Mucosa of gallbladder (tissue), 1 donor: ENCODE measurements around the gene TLNRD1. TPM values are rescaled to one million over a fixed set of nuclear protein-coding genes. Genes with fewer than 3 reads are reported as not detected.

Source experiments
- DNase-seq: peaks from one replicate; pipeline ENCODE4 v3.0.0-alpha.2; 2020; ENCODE audit warnings: low spot score
- total RNA-seq: library from RNA; stranded (reverse); gene quantifications from one replicate; pipeline ENCODE4 v1.2.1, GENCODE V29; 2021
- donor health status: DM: no; HTN: no; CAD: no.

TLNRD1 gene
- total RNA-seq, 1 donor from 2014 or later, result 26.0 TPM

DNA sequence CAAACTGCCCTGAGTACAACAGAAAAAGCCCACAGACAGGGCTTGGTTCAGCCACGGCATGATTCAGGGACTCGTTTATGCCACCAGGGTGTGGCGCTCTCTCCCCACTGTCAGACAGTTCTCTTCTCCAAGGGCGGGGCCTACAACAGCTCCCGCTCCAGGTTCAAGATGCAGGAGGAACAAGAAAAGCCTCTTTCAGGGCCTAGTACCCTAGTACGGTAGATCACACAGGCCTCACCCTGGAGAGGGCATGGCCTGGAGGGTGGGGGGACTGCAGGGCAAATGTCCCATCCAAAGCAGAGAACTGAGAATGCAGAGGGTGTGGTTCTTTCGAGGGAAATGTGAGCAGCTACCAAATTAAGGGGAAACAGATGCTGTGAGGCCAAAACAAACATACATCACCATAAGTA, 23.1 kb upstream of the TLNRD1 start:
- DNase-seq, result peak; percentile 44

DNA sequence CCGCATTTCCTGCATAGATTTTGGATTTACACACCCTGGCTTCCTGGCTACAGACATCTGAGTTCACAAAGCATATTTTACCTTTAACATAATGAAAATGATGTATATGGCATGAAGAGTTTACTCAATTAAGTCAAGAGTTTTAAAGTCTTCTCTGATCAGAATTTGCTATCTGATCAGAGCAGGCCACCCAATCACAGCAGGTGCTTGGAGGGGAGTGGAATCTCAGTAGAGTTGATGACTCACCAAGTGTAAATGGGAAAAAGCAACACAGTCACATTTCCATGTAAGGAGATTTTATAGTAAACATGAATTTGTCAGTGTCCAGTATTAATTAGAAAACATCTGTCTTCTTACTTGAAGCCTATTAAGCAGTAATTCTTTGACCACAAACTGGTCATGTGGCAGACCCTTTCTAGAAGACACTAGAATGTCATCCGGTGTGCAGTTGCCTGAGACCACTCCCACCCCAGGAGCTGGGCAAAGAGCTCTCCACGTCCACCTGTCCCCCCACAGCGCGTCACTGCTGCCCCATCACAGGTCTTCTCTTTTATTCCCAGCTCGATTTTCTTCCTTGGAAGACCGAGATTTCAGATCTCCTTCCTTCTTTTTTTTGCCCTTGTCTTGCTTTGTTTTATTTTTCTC, 21.9 kb upstream of the TLNRD1 start:
- no peak for DNase-seq

DNA sequence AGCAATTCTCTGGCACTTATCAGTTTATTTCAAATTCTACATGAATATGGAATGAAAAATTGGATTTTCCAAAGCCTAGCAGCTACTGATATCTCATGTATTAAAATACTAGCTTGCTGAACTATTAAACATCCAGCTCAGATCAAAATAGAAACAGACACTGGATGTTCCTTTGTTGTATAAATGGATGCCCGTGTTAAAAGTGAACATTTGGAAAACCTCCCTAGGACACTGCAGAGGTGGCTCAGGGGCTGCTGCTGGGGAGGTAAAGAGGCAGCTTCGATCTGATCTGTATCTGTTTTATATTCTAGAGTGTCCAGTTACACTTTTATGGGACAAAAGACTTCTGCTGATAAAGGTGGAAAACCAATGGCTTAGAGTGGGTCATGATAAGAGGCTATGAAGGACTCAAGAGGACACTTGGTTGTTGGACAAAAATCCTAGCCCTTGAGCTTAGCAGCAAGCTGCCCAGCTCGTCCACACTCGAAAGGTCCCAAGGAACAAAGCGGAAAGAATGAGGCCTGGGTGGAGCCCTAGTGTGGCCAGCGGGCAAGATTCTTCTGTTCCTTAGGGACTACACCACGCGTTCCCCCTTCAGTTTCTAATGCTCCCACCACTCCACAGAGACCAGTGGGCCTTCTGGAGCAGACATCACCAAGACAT, 21.1 kb upstream of the TLNRD1 start:
- DNase-seq, result no peak

DNA sequence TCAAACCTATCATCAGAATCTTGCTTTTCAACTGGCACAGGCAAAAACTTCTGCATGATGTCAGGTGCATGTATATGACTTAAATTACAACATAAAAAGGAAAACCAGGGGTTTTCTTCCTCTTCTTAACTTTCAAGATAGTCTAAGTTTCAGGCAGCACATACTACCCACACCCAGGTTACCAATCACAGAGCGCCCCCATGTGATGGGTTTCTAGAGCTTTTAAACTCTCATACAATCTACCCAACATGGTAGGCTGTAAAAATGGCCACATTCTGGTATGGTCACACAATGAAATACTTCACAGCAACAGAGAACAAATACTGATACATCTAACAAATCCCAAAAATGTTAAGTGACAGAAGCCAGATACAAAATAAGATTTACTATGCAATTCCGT, 18.5 kb upstream of the TLNRD1 start:
- DNase-seq, result no peak

DNA sequence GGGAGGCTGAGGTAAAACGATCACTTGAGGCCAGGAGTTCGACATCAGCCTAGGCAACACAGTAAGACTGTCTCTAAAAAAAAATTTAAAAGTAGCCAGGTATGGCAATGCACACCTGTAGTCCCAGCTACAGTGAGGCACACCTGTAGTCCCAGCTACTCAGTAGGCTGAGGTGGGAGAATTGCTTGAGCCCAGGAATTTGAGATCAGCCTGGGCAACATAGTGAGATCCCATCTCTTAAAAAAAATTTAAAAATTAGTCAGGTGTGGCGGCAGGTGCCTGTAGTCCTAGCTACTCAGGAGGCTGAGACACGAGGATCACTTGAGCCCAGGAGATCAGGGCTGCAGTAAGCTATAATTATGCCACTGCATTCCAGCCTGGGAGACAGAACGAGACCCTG, 17.9 kb upstream of the TLNRD1 start:
- DNase-seq, result no peak

DNA sequence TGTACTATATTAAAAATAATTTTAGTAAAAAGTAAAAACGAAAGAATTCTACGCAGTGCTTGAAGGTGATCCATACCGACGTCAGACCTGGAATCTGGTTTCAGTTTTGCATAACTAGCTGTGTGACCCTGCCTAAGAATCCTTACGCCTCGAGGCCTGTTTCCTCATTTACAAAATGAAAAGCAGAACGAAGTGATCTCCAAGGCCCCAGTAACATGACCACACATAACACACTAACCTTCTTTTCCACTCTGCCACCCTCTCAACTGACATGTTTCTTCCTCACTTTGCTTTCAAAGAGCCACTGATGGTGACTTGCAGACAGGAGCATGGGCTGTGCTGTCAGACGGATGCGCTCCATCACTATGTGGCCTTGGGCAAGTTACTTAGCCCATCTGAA, 15.9 kb upstream of the TLNRD1 start:
- DNase-seq, result no peak

DNA sequence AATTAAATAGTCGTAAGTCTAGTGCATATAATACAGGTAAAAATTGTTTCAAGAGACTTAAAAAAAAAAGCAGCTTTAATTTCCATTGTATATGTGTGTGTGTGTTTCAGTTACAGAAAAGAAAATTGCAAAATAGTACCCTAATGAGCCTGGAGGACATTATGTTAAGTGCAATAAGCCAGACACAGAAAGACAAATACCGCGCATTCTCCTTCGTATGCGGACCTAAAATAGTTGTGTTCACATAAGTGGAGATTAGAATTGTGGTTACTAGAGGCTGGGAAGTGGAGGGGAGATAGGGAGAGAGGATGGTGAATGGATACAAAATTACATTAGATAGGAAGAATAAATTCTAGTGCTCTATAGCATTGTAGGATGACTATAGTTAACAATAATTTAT, 14.7 kb upstream of the TLNRD1 start:
- no peak for DNase-seq

DNA sequence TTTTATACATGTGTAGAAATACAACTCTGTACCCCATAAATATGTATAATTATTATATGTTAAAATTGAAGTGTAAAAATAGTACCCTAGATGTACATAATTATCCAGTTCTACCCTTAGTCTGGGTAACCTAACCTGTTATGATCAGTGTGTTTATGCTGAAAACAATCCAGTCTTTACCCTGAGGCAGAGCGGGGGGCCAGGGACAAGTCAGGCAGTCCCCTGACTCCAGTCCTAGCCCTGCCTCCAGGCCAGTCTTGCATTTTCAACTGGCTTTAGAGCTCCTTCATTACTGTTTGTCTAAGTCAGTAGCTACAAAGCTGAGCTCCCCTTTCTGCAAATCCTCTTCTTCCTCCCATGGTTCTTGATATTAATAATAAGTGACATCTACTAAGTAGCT, 14.2 kb upstream of the TLNRD1 start:
- no peak for DNase-seq

DNA sequence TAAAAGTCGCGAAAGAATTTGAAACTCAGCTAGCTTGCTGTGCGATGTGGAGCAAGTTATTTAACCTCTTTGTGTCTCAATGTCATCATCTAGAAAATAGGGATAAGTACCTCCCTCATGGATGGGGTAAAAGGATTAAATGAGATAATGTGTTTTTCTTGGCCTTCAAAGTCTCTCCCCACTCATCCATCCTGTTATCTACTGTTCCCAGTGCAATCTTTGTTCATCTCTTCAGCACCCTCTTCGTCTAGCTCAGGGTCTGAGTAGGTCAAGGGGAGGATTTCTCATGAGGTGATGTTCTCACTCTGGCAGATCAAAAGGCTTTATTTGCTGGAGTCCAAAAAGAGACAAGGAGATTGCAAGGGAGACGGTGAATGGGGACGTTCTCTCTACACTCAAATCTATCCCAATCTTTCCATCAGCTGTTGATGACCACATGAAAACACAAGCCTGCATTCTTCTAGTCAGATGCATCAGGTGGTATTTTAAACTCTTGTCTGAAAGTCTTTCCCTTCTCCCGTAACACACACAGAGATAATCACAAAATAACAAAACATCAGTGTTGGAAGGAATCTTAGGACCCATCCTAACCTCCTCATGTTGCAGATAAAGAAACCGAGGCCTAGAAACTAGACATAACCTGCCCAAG, 12.5 kb upstream of the TLNRD1 start:
- DNase-seq, result no peak

DNA sequence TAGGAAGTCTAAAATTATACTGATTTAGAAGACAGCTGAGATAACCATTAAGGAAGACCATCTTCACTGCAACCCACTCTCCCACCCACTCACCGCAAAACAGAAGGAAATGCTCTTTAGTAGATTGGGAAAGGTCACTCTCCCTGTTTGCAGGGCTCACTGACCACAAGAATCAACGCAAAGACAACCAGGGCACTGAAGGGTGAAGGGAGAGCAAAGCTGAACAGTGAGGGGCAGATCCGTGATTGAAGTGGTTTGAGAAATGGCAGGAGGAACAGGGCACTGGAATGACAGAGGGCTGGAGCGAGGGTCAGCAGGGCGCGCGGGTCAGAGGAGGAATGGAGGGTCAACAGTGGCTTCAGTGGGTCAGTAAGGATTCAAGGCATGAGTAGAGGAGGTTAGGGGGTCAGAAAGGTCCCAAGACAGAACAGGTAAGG, 11.6 kb upstream of the TLNRD1 start:
- DNase-seq, result no peak

DNA sequence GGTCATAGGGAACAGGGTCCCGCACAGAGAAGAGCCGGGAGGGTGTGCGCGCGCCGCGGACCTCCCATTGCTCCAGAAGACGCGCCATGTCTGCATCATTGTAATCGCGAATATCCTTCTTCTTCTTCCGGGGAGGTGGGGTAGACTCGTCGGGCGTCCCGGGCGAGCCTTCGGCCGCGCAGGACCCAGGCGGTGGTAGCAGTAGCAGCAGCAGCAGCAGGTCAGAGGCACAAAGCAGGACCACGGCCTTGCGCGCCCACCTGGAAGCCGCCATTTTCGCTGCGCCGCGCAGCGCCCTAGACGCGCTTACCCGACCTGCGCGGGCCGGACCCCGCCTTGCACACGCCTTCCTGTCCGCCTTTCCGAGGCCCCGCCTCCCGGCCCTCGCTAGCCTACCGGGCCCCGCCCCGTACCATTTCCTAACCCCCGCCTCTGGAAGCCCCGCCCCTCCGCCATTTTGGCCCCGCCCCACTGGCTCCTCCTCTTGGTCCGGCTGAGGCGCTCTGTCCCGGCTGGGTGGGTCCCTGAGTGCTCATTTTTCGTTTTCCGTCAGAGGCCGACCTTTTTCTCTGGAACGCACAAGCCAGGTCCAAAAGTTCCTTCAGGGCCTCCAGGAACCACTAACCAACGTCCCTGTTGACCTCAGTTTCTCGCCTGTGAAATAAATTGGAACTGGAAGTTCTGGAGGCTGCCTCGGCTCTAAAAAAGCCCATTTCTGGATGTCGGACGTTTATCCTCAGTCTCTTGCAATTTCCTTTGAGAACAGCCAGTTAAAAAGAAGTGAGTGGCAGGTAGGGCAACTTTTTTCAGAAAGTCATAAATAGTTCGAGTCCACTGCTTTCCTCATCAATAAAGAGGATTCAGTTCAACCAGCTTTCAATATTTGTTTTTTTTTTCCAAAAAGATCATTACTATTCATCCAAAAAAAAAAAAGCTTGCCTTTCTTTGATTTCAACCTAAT, 10.9 kb upstream of the TLNRD1 start, which contains the start of gene MESD:
MESD (minus strand) TSS at position 302 of the 961 bp plus-strand sequence; CDS start at position 274, 28 bp downstream.
- DNase-seq, result peak; percentile 98

DNA sequence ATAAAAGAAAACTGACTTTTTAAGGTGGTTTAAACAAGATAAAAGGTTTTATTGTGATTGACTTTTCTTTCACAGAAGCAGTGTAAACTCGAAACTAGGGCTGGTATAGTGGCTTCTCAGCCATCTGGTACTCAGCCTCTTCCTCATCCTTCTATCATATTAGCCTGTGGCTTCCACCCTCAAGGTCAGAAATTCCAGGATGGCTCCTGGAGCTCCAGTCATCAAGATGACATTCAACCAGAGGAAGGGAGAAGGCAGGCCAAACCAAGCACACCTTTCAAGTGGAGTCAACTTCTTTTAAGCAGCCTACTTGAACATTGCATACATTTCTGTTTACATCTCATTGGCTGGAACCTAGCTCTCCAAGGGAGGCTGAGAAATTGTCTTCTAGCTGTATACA, 9.8 kb upstream of the TLNRD1 start:
- DNase-seq, result no peak

DNA sequence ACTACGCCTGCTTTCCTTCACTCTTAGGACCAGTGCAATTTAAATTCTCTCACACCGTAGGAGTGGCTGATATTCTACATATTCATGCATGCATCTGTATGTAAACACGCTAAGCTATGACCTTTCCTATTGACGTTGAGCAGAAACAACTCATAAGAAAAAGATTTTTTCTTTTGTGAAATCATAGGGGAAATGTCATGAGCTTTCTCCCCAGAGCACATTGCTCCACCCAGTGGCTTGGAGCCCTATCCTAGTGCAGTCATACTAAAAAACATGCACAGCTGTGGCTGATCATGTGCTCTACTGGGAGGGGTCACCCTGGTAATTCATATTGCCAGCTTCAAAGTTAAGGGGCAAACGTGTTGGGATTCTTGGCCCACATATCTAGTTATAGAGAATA, 9.3 kb upstream of the TLNRD1 start:
- no peak for DNase-seq

DNA sequence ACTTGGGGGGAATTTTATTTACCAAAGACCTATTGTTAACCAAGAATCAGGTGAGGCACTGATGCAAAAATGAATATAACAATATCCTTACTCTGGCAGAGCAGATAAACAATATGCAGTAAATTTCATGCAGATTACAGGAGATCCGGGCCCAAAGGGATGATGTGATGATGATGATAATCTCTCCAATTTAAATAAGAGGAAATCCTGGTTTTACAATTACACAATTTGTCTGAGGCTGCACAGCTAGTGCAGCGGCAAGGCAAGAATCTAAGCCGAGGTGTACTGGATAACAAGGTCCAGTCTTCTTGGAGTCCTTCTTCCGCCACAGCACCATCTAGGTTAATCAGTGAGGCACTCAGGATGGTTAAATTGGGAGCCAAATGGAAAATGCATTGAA, 8.7 kb upstream of the TLNRD1 start:
- DNase-seq, result no peak

DNA sequence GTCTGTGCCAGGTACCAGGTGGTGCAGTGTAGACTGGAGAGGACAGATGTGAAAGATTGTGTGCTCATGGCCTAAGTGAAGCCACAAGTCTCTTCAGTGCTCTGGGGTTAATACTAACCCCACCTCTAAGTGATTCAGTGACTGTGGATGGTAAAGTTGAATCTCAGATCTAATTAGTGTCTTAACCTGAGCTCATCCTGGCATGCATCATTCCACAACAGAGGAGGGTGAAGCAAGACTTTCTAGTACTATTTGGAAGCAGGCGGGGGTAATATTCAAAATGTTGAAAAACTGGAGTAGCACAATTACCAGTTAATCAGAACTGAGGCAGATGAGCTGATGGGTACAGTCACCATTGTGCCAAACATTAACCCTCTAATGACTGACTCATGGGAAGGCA, 8.3 kb upstream of the TLNRD1 start:
- DNase-seq, result no peak

DNA sequence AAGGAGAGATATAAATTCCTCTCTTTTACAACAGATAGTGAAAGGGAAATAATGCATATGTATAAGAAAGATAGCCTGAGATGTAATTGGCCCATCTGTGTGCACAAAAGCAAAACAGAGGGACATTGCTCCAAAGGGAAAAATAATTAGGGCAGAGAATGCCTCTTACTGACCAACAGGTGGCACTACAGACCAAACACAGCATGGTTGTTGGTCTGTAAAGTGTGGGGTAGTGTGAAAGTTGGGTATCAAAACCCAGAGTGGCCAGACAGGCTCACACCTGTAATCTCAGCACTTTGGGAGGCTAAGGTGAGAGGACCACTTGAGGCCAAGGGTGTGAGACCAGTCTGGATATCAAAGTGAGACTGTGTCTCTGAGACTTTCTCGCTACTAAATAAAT, 4.5 kb upstream of the TLNRD1 start:
- no peak for DNase-seq

DNA sequence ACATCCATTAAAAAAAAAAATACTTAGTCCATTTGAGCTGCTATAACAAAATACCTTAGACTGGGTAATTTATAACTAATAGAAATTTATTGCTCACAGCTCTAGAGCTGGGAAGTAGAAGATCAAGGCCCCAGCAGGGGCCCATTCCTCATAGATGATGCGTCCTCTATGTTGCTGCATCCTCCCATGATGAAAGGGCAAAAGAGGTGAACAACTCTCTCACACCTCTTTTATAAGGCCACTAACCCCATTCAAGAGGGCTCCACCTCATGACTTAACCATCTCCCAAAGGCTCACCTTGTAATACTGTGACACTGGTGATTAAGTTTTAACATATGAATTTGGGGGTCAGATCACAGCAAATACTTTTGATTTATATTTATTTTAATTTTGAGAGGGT, 3.0 kb upstream of the TLNRD1 start:
- no peak for DNase-seq

DNA sequence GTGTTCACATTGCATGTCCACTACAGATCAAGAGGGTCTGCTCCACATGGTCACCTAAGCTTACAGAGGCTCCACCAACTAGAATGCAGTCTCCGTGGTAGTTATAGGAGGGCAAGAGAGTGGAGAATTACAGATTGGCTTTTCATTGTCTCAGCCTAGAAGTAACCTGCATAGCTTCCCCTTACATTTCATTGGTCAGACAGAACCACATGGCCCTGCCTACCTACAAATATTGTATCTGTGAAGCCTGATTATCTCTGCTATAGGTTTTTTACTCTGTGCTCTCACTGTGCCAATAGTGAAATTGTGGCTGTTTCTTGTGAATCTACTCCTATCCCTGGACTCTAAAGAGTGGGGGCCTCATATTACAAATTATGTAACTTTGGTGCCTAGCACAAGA, 2.5 kb upstream of the TLNRD1 start:
- no peak for DNase-seq

DNA sequence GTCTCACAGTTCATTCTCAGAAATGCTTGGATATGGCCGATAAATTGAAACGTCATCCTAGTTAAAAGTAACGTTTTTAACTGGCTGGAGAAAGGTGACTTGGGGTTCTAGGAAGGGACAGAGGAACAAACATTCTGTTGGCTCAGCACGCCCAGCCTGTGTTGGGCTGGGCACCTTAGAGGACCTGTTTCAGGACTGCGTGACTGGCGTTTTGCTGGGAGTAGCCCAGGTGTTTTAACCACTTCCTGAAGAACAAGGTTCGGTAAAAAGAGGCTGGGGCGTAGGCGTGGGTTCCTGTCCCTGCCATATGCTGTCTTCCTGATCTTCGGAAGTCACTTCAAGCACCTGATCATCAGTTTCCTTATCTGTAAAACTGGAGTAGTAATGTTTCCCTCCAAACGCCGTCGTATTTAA, 1.1 kb upstream of the TLNRD1 start:
- DNase-seq, result no peak

DNA sequence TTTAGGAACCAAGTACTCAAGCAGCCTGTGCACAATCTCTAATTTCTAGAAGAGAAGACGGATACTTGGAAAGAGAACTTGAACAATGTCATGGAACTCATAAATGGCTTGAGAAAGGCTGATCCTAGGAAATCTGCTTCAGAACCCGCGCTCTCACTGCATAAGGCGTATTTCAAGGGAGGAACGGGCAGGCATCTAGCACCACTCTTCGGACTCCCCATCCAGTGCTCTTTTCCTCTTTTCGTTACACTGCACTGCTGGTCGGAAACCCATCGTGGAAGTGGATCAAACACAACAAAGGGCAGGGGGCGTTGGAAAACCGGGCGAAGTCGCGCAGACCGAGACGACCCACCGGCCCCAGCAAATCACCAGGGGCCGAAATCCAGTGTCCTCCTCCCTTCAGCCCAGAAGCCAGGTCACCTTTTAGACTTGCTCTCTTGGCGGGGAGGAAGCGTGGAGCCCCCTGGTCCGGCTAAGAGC, 539 bp upstream of the TLNRD1 start:
- no peak for DNase-seq

DNA sequence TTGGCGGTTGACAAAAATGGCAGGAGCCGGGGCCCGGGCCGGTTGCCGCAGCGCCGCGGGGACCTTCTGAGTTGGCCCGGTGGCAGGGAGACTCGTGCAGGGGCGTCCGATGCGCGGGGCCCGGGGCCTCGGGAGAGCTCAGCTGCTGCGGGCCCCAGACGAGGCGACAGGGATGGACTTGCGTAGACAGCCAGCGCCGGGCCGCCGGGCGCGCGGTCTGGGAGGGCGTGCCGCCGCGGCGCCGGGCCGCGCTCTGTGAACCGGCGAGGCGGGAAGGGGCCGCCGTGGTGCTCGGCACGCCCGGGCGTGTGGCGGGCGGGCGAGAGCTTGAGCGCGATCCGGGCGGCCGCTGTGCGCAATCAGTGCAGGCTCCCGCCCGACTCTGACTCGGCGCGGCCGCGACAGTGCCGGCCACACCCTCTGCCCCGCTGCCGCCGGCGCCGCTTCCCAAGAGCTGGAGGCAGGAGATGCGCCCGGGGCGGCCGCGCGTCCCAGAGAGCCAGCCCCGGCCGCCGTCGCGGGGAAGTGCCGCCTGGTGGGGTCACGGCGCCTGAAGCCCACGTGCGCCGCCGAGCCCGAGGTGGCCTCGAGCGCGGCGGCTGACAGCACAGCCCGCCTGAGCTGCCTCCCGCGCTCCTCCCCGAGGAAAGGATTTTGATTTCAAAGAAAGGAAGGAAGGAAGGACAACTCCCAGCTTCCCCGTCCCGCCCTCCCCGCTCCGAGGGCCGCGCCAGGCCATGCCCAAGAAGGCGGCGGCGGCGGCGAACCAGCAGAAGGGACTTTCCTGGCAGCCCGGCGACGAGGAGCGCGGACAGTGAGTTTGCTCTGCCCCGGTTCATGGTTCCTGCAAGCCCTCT, 657 bp downstream of the TLNRD1 start:
- DNase-seq, result no peak
